ENCODE measurements around the gene STAMBP.

- no peak for TF ChIP-seq CTCF (IDR thresholded peaks at IDR 0.05; ENCODE audit: low read depth, low read length)
- no peak for TF ChIP-seq MAX (IDR thresholded peaks at IDR 0.05; ENCODE audit: low read depth, low read length)
Measured at GRCh38 chr2:73897240-73897583, 68.5 kb downstream of the STAMBP start.

Data from NB4 (cell line).